Activated CD4-positive, alpha-beta T cell treated with anti-CD3 and anti-CD28 coated beads, Interleukin-2, amount 50 U/mL, for 4 hours (primary cell): ENCODE measurements around the gene CACNA1B.

ENCODE experiments used
- DNase-seq, 2 experiments: peaks; one replicate each; pipeline ENCODE4 v3.0.0-alpha.2; 2020

The CACNA1B gene

GRCh38 chr9:138061631-138062030 lies 184.0 kb downstream of the CACNA1B start:
- DNase-seq = no peak

- no peak for DNase-seq
Measured at GRCh38 chr9:138062196-138062595, 184.6 kb downstream of the CACNA1B start.

DNA sequence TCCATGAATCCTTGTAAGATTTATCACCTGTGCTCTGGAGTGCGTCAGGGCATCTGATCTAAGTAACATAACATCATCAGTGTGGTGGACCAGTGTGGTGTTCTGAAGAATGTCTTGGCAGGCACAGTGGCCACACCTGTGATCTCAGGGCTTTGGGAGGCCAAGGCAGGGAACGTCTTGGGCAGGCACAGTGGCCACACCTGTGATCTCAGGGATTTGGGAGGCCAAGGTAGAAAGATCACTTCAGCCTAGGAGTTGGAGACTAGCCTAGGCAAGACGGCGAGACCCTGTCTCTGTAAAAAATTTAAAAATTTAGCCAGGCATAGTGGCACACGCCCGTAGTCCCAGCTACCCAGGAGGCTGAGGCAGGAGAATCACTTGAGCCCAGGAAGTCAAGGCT lies 185.5 kb downstream of the CACNA1B start:
- no peak for DNase-seq

- no peak for DNase-seq
Measured at GRCh38 chr9:138063785-138064184, 186.2 kb downstream of the CACNA1B start.

DNA sequence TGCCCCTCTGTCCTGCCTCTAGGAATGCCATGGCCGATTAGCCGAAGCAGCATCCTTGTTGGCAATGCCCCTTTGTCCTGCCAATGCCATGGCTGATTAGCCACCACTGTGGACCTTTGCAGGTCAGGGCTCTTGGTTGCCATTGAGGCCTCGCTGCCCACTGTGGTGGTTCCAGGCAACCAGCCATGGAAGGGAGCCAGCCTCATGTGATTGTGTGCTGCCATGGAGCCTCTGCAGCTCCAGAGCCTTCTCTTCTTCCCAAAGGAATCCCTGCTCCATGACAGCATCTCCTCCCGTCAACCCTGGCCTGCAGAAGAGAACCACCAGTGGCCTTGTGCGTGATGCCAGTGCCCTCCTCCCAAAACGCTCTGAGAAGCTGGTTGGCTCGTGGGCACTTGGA lies 187.0 kb downstream of the CACNA1B start:
- no peak for DNase-seq

DNA sequence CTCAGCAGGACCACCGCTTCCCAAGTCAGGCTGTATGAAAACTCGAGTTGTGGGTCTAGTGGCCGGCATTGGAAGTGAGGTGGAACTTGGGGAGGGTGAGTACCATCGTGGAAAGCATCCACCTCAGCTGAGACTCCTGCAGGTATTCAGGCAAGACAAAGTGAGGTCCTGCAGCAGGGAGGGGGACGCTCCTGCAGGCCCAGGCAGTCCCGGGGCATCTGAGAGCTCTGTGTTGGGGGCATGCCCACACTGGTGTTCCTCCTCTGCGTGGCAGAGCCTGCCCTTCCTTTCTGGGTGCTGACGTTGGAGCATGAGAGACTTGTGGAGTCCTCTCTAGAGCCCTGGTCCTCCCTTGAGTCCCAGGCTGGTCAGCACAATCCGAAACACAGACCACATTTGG lies 187.7 kb downstream of the CACNA1B start:
- no peak for DNase-seq

- no peak for DNase-seq
Measured at GRCh38 chr9:138066049-138066448, 188.5 kb downstream of the CACNA1B start.

- DNase-seq = no peak
Measured at GRCh38 chr9:138067613-138068367, 190.2 kb downstream of the CACNA1B start.

DNA sequence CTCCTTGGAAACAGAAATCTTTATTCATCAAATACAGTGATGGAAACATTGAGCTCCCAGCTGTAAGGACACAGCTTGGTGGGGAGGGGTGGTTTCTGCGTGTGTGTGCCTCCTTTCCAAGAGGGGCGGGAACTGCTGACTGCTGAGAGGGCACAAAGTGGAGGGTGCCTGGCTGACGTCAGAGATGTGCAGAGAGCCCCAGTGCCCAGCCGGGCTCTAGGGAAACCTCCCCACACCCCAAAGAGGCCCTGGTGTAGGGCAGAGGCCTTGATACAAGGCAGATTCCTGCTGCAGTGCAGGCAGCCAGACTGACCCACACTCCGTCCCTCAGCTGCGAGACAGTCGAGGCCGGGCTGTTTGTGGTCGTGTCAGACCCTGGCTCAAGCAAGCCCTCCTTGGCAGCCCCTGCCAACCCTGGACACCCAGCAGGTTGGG lies 191.0 kb downstream of the CACNA1B start:
- no peak for DNase-seq

DNA sequence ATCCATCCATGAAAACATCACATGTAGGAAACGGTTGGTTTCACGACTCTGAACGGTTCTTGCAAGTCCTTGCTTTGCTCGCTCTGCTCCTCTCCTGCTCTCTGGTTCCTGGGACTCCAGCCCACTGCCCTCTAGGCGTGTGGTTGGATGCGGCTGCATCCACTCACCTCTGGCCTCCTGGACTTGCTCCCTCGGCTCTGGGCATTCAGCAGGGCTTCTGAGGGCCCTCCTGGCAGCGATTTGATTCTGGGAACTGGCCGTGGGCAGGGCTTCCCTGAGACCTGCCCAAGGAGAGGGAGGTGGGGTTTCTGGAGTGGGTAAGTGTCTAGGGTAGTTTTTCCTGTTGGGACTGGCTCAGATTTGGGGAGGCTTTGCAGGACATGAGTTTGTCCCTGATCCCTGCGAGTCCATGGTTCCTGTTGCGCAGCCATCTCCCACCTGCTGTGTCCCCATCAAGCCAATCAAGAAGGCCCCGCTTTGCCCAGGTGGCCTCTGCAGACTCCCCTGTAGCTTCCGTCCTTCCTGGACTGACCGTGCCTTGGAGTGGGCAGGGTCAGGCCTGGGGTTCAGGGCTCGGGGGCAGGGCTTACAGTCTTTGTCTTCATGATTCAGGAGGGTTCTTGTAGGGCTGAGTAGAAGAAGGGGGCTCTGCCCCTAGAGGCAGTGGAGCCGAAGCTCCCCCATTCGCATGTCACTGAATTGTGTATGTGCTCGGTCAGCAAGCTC lies 192.3 kb downstream of the CACNA1B start:
- no peak for DNase-seq

- no peak for DNase-seq
Measured at GRCh38 chr9:138070815-138071214, 193.2 kb downstream of the CACNA1B start.

DNA sequence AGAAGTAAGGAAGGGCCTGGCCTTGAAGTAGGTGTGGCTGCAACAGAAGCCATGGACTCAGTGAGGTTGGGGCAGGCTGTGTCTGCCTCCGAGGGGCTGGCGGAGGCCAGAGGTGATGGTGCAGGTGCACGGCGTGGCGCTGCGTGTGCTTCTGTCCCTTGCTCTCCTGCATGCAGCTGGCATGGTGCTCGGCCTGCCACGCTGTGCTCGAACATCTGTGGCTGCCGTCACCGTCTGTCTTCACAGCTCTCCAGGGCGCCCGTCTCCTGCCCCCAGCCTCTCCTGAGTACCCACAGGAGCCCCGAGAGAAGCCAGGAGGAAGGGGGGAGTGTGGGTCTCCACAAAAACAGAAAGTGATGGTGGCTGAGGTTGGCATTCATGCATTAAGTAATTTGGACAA lies 193.7 kb downstream of the CACNA1B start:
- no peak for DNase-seq

DNA sequence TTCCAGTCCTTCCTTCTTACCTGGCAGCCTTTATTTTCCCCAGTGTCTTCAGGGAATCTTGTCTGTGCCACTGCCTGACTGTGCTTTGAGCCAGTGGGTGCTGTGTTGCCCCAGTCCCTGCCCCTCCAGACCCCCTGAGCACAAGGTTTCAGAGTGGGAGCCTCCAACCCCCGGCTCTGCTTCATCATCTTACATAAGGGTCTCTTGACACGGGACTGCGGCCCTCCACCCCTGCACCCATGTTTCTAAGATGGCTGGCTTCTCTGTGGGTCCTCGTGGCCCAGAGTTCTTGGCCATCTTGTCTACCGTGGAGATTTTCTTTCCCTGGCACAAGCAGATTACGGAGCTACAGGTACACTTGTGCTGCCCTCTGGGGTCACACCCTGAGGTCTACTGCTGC lies 194.1 kb downstream of the CACNA1B start:
- no peak for DNase-seq

GRCh38 chr9:138072161-138072842 lies 194.7 kb downstream of the CACNA1B start:
- DNase-seq = no peak

DNA sequence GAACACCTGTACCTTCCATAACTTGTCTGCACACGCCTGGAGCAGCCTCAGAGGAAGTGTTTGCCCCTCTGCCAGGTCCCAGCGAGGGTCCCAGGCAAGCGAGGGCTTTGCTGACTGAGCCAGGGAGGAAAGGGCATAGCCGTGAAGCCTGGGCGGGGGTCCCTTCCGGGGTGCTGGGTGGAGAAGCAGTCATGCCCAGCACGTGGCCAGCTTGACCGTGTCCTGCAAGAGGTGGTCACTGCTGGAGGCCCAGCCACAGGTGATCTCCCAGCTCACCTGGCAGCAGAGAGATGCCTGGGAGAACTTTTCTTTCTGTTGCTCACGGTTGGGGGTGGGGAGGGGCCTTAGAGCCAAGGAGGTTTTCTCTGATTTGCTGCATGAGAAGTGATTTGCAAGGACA lies 195.3 kb downstream of the CACNA1B start:
- no peak for DNase-seq

- DNase-seq = no peak
Measured at GRCh38 chr9:138073408-138073807, 195.8 kb downstream of the CACNA1B start.

GRCh38 chr9:138073808-138074207 lies 196.2 kb downstream of the CACNA1B start:
- DNase-seq = no peak

DNA sequence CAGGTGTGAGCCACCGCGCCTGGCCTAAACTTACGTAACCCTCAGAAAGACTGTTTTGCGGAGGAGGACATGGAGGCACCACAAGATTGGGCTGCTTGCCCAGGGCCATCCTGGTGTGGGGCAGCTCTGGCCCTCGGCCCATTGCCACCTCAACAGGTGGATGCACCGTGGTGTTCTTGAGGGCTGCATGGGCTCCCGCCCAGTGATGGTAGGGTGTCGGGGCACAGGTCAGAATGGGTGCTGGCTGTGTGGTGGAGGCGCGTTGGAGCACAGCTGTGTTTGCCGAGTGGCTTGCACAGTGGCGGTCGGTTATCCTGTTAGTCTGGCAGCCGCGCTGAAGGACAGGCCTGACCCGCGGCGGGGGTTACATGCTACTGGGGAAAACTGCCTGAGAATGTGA lies 196.9 kb downstream of the CACNA1B start:
- no peak for DNase-seq

DNA sequence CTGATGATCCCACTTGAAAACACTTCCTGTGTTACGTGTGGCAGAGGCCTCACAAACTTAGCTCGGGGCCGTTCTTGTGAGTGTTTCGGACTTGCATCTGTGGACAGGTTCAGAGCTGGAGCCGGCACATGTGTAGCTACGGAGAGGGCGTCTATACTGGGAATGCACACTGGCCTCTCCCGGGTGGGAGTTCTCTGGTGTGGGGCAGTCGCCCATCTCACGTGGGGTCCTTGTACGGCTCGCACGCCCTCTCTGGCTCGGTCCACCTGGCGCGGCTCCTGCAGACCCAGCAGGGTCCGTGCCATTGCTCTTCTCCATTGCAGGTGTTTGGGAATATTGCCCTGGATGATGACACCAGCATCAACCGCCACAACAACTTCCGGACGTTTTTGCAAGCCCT lies 197.9 kb downstream of the CACNA1B start:
- DNase-seq = no peak

DNA sequence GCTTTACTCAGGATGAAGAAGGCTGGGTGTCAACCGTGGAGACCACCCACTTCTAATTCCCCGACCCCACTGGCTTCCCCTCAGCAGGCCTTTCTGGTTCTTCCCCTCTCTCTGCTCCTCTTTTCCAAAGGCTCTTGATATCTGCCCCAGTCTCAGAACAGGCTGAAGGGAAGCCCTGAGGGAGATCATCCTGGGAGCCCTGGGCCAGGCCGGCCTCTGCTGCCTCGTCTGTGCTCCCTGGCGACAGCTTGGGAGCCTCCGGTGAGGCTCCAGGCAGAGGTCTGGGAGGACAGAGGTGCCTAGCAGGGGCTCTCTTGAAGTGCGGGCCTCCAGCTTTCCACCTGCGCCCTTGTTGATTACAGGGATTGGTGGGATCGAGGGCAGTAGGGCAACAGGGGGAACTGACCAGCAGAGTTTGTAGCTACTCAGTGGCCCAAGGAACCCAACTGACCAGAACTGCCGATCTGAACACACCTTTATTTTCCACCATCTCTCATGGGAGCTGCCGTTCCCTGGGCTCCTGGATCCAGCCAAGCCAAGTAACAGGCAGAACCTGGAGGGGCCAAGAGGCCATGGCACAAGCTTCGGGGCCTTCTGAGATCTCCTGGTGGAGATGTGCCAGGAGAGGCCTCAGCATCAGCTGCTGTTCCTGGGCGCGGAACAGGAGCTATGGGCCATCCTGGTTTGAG lies 198.5 kb downstream of the CACNA1B start:
- no peak for DNase-seq

DNA sequence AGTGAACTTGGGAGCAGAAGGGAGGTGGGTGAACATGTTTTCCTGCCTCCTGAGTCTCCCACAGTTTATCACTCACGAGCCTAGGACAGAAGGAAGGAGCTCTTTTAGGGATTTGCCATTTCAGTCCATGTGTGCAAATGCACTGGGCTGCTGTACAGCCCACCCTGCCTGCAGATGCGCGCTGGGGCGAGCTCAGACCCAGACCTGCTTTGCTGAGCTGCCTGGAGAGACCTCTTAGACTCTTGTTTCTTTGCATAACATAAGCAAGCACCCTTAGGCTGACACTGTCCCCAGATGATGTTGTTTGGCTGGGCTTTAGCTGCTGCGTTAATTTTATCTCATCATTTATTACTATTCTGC lies 199.0 kb downstream of the CACNA1B start:
- DNase-seq = no peak

GRCh38 chr9:138077126-138077525 lies 199.5 kb downstream of the CACNA1B start:
- DNase-seq = no peak

DNA sequence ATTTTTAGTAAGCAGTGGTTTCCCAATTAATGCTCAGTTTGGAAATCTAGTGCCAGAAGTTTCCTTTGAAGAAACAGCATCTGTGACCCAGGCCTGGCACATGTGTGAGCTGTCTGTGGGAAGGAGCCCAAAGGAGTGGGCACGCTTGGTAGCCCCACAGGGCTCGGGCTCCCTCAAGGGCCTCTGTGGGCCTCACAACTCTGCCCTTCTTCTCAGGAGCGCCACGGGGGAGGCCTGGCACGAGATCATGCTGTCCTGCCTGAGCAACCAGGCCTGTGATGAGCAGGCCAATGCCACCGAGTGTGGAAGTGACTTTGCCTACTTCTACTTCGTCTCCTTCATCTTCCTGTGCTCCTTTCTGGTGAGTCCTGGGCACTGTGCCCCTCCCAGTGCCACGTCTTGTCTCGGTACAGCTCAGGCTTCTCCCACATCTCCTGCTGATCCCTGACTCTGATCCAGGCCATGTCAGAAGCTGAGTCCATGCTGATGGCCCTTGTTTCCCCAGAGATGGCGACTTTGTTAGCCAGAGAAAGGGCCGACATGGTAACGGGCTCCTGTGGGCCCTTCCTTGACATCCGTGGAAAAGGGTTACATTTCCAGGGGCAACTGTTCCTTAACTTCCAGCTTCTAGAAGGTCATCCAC lies 200.4 kb downstream of the CACNA1B start:
- no peak for DNase-seq
